Upper lobe of right lung (tissue), 1 donor: ENCODE measurements around the gene KRTAP5-9. TPM values are rescaled to one million over a fixed set of nuclear protein-coding genes. Genes with fewer than 3 reads are reported as not detected.
"Not testable (repeated sequence)": the region's sequence is repeated elsewhere in the genome, so short reads cannot be mapped to it uniquely, and the experiment has no call there.

Source experiments
- ATAC-seq: fragments of 200-7000 bp; cut with Tn5 transposase; one replicate; pipeline ENCODE4 v1.9.1; 2020; ENCODE audit warnings: mild to moderate bottlenecking, moderate library complexity
- DNase-seq: peaks from one replicate; pipeline ENCODE4 v3.0.0-alpha.2; 2020
- H3K27ac ChIP-seq: fragments of 200-600 bp; one replicate; pipeline ENCODE4 v1.8.0; 2022
- H3K27me3 ChIP-seq: fragments of 200-600 bp; one replicate; pipeline ENCODE4 v1.8.0; 2022; ENCODE audit warnings: mild to moderate bottlenecking
- H3K36me3 ChIP-seq: fragments of 200-600 bp; one replicate; pipeline ENCODE4 v1.8.0; 2022
- H3K4me1 ChIP-seq: fragments of 200-600 bp; one replicate; pipeline ENCODE4 v1.8.0; 2022
- H3K4me3 ChIP-seq: fragments of 200-600 bp; one replicate; pipeline ENCODE4 v1.8.0; 2022; ENCODE audit warnings: mild to moderate bottlenecking
- H3K9me3 ChIP-seq: fragments of 200-600 bp; one replicate; pipeline ENCODE4 v1.8.0; 2022
- intact Hi-C: fragments of 100-400 bp; cut with DNase I; formaldehyde crosslinking; loops from one replicate; pipeline ENCODE4 v1.11.0; 2022
- total RNA-seq: library from RNA; stranded (reverse); fragmentation: NEBNext Ultra II Directional; extraction: Animal tissue kit (Norgen Biotek cat#: 25700); gene quantifications from one replicate; pipeline ENCODE4 v1.2.1, GENCODE V29; 2021
- TF ChIP-seq, protein P1 (sequence below): fragments of 200-600 bp; IDR thresholded peaks from one replicate; pipeline ENCODE4 v1.8.0; 2022; ENCODE audit warnings: antibody characterized with exemption
- donor health status: DM: no; HTN: yes; CAD: no; lungs with severe emphysema.

Gene KRTAP5-9
- total RNA-seq, 1 donor from 2014 or later, result not detected

DNA sequence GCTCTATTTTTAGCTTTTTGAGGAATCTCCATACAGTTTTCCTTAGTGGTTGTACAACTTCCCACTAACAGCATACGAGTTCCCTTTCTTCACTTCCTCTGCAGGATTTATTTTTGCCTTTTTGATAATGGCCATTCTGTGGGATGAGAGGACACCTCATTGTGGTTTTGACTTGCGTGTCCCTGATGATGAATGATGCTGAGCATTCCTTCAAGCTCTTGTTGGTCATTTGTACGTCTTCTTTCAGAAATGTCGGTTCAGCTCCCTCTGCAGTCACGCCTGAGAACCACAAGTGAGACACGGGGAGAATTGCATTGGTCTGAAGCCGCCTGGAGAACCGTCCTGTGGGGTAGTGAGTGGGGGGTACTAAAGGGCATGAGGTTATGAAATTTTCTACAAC is 15.2 kb downstream of the KRTAP5-9 start:
- Histone ChIP-seq H3K4me1 (no peaks in the 10 kb centered on the region), H3K27ac (no peak overlapping the region), H3K36me3 (no peaks in the 10 kb centered on the region), H3K9me3 (no peaks in the 10 kb centered on the region), H3K4me3 (no peak overlapping the region), H3K27me3 (peaks cover 4% of the 10 kb centered on the region)
- ATAC-seq (peak; percentile 56), DNase-seq (no peak)
- intact Hi-C loops, result no loop called here
- TF ChIP-seq, protein P1, sequence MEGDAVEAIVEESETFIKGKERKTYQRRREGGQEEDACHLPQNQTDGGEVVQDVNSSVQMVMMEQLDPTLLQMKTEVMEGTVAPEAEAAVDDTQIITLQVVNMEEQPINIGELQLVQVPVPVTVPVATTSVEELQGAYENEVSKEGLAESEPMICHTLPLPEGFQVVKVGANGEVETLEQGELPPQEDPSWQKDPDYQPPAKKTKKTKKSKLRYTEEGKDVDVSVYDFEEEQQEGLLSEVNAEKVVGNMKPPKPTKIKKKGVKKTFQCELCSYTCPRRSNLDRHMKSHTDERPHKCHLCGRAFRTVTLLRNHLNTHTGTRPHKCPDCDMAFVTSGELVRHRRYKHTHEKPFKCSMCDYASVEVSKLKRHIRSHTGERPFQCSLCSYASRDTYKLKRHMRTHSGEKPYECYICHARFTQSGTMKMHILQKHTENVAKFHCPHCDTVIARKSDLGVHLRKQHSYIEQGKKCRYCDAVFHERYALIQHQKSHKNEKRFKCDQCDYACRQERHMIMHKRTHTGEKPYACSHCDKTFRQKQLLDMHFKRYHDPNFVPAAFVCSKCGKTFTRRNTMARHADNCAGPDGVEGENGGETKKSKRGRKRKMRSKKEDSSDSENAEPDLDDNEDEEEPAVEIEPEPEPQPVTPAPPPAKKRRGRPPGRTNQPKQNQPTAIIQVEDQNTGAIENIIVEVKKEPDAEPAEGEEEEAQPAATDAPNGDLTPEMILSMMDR, result peak; percentile 19

DNA sequence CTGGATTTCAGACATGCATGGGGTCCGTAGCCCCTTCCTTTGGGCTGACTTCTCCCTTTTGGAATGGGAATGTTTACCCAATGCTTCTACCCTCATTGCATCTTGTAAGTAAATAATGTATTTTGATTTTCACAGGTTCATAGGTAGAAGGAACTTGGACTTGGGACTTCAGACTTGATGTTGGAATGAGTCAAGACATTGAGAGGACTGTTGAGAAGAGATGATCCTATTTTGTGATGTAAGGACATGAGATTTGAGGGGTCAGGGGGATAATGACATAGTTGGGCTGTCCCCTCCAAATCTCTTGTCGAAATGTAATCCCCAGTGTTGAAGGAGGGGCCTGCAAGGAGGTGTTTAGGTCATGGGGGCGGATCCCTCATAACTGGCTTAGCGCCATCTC is 16.2 kb downstream of the KRTAP5-9 start:
- Histone ChIP-seq H3K27ac (no peak overlapping the region), H3K4me1 (no peaks in the 10 kb centered on the region), H3K36me3 (no peaks in the 10 kb centered on the region), H3K9me3 (no peaks in the 10 kb centered on the region), H3K27me3 (peaks cover 4% of the 10 kb centered on the region), H3K4me3 (no peak overlapping the region)
- DNase-seq, result no peak
- TF ChIP-seq, protein P1, result no peak
- intact Hi-C loops, result no loop called here
- no peak for ATAC-seq

DNA sequence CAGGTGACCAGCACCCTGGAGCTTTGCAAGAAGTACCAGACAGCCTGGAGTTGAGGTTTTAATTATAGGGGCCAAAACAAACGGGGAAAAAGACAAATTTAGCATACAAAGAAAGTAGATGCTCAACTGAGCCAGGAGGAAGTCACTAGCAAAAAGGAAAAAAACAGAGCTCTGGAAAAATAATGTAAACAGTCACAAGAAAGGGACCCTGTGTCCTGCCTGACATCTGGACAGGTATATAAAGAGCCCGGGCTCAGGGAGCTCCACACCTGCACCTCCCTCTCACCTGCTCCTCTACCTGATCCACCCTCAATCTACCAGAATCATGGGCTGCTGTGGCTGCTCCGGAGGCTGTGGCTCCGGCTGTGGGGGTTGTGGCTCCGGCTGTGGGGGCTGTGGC is 17.0 kb downstream of the KRTAP5-9 start, which contains the start of gene KRTAP5-10:
KRTAP5-10 (plus strand) TSS at position 301 of the 400 bp plus-strand sequence; CDS start at position 326, 25 bp downstream.
- ATAC-seq (no peak), DNase-seq (no peak)
- Histone ChIP-seq H3K27ac (no peak within 1 kb of the TSS), H3K4me1 (no peaks in the 10 kb centered on the region), H3K9me3 (no peaks in the 10 kb centered on the region), H3K36me3 (no peaks in the 10 kb centered on the region), H3K27me3 (peaks cover 4% of the 10 kb centered on the region), H3K4me3 (no peak within 1 kb of the TSS)
- TF ChIP-seq, protein P1, result no peak
- intact Hi-C loops, result no loop called here

DNA sequence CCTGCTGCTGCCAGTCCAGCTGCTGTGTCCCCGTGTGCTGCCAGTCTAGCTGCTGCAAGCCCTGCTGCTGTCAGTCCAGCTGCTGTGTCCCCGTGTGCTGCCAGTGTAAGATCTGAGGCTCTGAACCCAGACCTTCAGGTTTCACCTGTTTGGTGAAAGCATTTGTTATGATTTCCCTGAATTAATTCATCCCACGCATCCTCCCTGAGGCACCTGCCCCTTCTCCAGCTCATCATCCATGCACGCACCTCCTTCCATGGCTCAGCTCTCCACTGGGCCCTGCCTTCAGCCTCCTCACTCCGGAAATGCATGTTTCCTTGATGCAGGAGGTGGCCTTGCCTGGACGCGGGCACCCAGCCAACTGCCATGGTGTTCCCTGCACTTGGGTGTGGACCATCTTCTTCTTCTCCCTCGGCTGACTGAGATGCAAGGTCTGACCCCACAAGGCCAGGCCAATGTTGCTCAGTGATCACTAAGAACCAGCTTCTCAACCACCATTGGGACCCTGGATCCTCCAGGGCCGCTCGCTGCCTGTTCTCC is 17.9 kb downstream of the KRTAP5-9 start:
- Histone ChIP-seq H3K36me3 (no peaks in the 10 kb centered on the region), H3K27ac (no peak overlapping the region), H3K27me3 (peaks cover 4% of the 10 kb centered on the region), H3K4me1 (no peaks in the 10 kb centered on the region), H3K9me3 (no peaks in the 10 kb centered on the region), H3K4me3 (no peak overlapping the region)
- intact Hi-C loops, result no loop called here
- no peak for ATAC-seq
- DNase-seq, result no peak
- TF ChIP-seq, protein P1, result no peak

DNA sequence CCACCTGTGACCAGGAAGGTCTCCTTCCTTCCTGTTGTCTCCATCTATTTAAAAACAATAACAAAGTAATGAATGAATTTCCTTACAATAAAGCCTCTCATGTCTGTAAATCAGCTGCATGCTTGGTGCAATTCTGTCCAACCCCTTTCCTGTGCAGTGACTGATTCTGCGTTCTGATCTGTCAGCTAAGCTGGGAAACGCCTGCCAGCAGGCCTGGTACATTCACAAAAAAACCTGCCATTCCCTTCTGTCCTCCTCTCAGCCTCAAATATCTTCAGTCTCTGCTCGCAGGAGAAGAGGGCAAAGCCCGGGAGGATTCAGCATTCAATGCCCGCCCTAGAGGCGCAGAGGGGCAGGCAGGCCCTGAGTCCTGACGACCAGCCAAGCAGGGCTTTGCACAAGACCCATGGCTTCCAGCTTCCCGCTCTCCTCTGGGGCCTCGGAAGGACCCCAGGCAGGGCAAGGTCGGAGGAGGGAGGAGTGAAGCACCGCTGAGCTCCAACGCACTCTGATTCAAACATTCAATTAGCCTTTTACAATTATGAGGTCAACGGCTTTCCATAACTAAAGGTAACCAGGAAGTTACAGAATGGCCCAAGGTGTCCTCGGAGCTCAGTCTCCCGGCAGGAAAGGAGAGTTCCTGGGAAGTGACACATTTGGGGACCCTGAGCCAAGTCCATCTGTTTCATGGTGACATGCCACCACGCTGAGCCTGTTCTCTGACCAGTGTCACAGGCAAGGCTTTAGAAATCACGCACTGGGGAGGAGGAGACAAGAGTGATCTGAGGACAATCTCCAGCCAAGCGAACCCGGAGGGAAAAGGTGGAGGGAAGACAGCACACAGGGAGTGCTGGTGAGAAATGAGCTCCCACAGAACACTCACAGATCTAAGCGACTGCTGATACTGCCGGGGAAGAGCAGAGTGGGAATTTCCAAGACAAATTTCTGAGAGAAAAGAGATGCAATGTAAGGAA is 18.7 kb downstream of the KRTAP5-9 start:
- H3K4me3 ChIP-seq, H3K36me3 ChIP-seq, H3K27me3 ChIP-seq, ATAC-seq, H3K9me3 ChIP-seq, H3K27ac ChIP-seq, DNase-seq, intact Hi-C loops, H3K4me1 ChIP-seq: not testable (repeated sequence)

DNA sequence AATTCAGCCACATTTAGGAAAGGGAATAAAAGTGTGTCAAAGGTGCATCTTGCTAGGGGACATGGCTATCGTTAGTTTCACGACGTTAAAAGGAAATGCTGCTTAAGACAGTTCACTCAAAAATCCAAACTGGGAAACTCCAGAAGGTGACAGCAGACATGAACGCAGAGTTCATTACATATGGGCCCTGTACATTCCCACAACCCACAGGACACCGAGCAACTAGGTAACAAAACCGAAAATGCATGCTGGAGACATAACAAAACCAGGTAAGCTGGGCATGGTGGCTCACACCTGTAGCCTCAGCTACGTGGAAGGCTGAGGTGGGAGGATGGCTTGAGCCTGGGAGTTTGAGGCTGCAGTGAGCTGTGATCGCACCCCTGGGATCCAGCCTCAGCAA is 19.4 kb downstream of the KRTAP5-9 start:
- H3K4me3 ChIP-seq, H3K36me3 ChIP-seq, intact Hi-C loops, H3K4me1 ChIP-seq, H3K27me3 ChIP-seq, H3K27ac ChIP-seq, H3K9me3 ChIP-seq, DNase-seq, ATAC-seq: not testable (repeated sequence)
